ENCODE measurements around the gene MCM8.

- TF ChIP-seq, protein P1, sequence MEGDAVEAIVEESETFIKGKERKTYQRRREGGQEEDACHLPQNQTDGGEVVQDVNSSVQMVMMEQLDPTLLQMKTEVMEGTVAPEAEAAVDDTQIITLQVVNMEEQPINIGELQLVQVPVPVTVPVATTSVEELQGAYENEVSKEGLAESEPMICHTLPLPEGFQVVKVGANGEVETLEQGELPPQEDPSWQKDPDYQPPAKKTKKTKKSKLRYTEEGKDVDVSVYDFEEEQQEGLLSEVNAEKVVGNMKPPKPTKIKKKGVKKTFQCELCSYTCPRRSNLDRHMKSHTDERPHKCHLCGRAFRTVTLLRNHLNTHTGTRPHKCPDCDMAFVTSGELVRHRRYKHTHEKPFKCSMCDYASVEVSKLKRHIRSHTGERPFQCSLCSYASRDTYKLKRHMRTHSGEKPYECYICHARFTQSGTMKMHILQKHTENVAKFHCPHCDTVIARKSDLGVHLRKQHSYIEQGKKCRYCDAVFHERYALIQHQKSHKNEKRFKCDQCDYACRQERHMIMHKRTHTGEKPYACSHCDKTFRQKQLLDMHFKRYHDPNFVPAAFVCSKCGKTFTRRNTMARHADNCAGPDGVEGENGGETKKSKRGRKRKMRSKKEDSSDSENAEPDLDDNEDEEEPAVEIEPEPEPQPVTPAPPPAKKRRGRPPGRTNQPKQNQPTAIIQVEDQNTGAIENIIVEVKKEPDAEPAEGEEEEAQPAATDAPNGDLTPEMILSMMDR (IDR thresholded peaks at IDR 0.05), result no peak
- no peak for TF ChIP-seq SP1 (CRISPR knock-in tag; conservative IDR thresholded peaks at IDR 0.05)
- TF ChIP-seq JAZF1 (CRISPR knock-in tag; IDR thresholded peaks at IDR 0.05), result no peak
- TF ChIP-seq ZNF671 (CRISPR knock-in tag; IDR thresholded peaks at IDR 0.05), result no peak
- TF ChIP-seq ATF1 (CRISPR knock-in tag; IDR thresholded peaks at IDR 0.05), result no peak
- no peak for TF ChIP-seq ZNF138 (CRISPR knock-in tag; conservative IDR thresholded peaks at IDR 0.05)
- no peak for TF ChIP-seq ESRRA (CRISPR knock-in tag; IDR thresholded peaks at IDR 0.05; ENCODE audit: borderline replicate concordance)
- no peak for TF ChIP-seq NR1H2 (CRISPR knock-in tag; IDR thresholded peaks at IDR 0.05)
- no peak for TF ChIP-seq NFYB (CRISPR knock-in tag; conservative IDR thresholded peaks at IDR 0.05; ENCODE audit: low read depth)
- TF ChIP-seq ETV6 (CRISPR knock-in tag; IDR thresholded peaks at IDR 0.05), result no peak
- TF ChIP-seq ELF4 (CRISPR knock-in tag; IDR thresholded peaks at IDR 0.05; ENCODE audit: low read depth), result no peak
Measured at GRCh38 chr20:5908981-5909380, 41.5 kb upstream of the MCM8 start.
